ENCODE measurements around the gene PPP1R3F.

The PPP1R3F gene

GRCh38 chrX:49242545-49243066 is 27.0 kb upstream of the PPP1R3F start:
- ATAC-seq (ENCODE audit: low read depth) (no peak), DNase-seq (ENCODE audit: low spot score) (no peak)
- TF ChIP-seq CTCF (IDR thresholded peaks at IDR 0.05; ENCODE audit: poor library complexity, severe bottlenecking) = no peak
- no peak overlapping the region for H3K4me3 ChIP-seq (ENCODE audit: severe bottlenecking)
- H3K9me3 ChIP-seq (ENCODE audit: severe bottlenecking) = no peaks in the 10 kb centered on the region
- no peaks in the 10 kb centered on the region for H3K27me3 ChIP-seq (ENCODE audit: insufficient read depth, poor library complexity, severe bottlenecking)
- no peaks in the 10 kb centered on the region for H3K4me1 ChIP-seq (ENCODE audit: insufficient read depth, poor library complexity, severe bottlenecking)
- H3K36me3 ChIP-seq (ENCODE audit: low read depth) = 0 out of 2 replicates have a peak, but pooled peaks cover 4% of the 10 kb centered on the region
- H3K27ac ChIP-seq (ENCODE audit: poor library complexity, severe bottlenecking) = no peak overlapping the region

GRCh38 chrX:49243166-49243565 is 26.4 kb upstream of the PPP1R3F start:
- DNase-seq (ENCODE audit: low spot score) = no peak
- Histone ChIP-seq H3K27me3 (ENCODE audit: insufficient read depth, poor library complexity, severe bottlenecking) (no peaks in the 10 kb centered on the region), H3K4me3 (ENCODE audit: severe bottlenecking) (no peak overlapping the region), H3K9me3 (ENCODE audit: severe bottlenecking) (no peaks in the 10 kb centered on the region), H3K36me3 (ENCODE audit: low read depth) (0 out of 2 replicates have a peak, but pooled peaks cover 4% of the 10 kb centered on the region), H3K4me1 (ENCODE audit: insufficient read depth, poor library complexity, severe bottlenecking) (no peaks in the 10 kb centered on the region), H3K27ac (ENCODE audit: poor library complexity, severe bottlenecking) (no peak overlapping the region)
- no peak for TF ChIP-seq CTCF (IDR thresholded peaks at IDR 0.05; ENCODE audit: poor library complexity, severe bottlenecking)
- ATAC-seq (ENCODE audit: low read depth) = no peak

- TF ChIP-seq CTCF (IDR thresholded peaks at IDR 0.05; ENCODE audit: poor library complexity, severe bottlenecking) = no peak
- H3K9me3 ChIP-seq (ENCODE audit: severe bottlenecking) = no peaks in the 10 kb centered on the region
- H3K27ac ChIP-seq (ENCODE audit: poor library complexity, severe bottlenecking) = no peak overlapping the region
- H3K4me1 ChIP-seq (ENCODE audit: insufficient read depth, poor library complexity, severe bottlenecking) = no peaks in the 10 kb centered on the region
- ATAC-seq (ENCODE audit: low read depth) = no peak
- no peak for DNase-seq (ENCODE audit: low spot score)
- H3K27me3 ChIP-seq (ENCODE audit: insufficient read depth, poor library complexity, severe bottlenecking) = no peaks in the 10 kb centered on the region
- no peak overlapping the region for H3K4me3 ChIP-seq (ENCODE audit: severe bottlenecking)
- H3K36me3 ChIP-seq (ENCODE audit: low read depth) = 0 out of 2 replicates have a peak, but pooled peaks cover 4% of the 10 kb centered on the region
These were observed 25.4 kb upstream of the PPP1R3F start for GRCh38 chrX:49244207-49244606.

GRCh38 chrX:49246541-49246940 is 23.1 kb upstream of the PPP1R3F start:
- TF ChIP-seq CTCF (IDR thresholded peaks at IDR 0.05; ENCODE audit: poor library complexity, severe bottlenecking) = no peak

GRCh38 chrX:49247346-49247745 is 22.2 kb upstream of the PPP1R3F start:
- no peak for ATAC-seq (ENCODE audit: low read depth)
- Histone ChIP-seq H3K9me3 (ENCODE audit: severe bottlenecking) (no peaks in the 10 kb centered on the region), H3K4me1 (ENCODE audit: insufficient read depth, poor library complexity, severe bottlenecking) (no peaks in the 10 kb centered on the region), H3K27ac (ENCODE audit: poor library complexity, severe bottlenecking) (no peak overlapping the region), H3K4me3 (ENCODE audit: severe bottlenecking) (no peak overlapping the region), H3K36me3 (ENCODE audit: low read depth) (0 out of 2 replicates have a peak, but pooled peaks cover 4% of the 10 kb centered on the region), H3K27me3 (ENCODE audit: insufficient read depth, poor library complexity, severe bottlenecking) (no peaks in the 10 kb centered on the region)
- DNase-seq (ENCODE audit: low spot score) = no peak
- no peak for TF ChIP-seq CTCF (IDR thresholded peaks at IDR 0.05; ENCODE audit: poor library complexity, severe bottlenecking)

More at GRCh38 chrX:49246541-49246940, 23.1 kb upstream of the PPP1R3F start:
- H3K4me1 ChIP-seq (ENCODE audit: insufficient read depth, poor library complexity, severe bottlenecking) = no peaks in the 10 kb centered on the region
- H3K36me3 ChIP-seq (ENCODE audit: low read depth) = 0 out of 2 replicates have a peak, but pooled peaks cover 4% of the 10 kb centered on the region
- no peak overlapping the region for H3K27ac ChIP-seq (ENCODE audit: poor library complexity, severe bottlenecking)
- H3K27me3 ChIP-seq (ENCODE audit: insufficient read depth, poor library complexity, severe bottlenecking) = no peaks in the 10 kb centered on the region
- no peaks in the 10 kb centered on the region for H3K9me3 ChIP-seq (ENCODE audit: severe bottlenecking)
- no peak for ATAC-seq (ENCODE audit: low read depth)
- no peak for DNase-seq (ENCODE audit: low spot score)
- H3K4me3 ChIP-seq (ENCODE audit: severe bottlenecking) = no peak overlapping the region
